ENCODE data around the gene DMTF1. TPM values are rescaled to one million over a fixed set of nuclear protein-coding genes. Genes with fewer than 3 reads are reported as not detected.

Gene DMTF1
- total and polyA plus RNA-seq, 2 experiments from 2014 or later, result 37.8 to 75.1 TPM

GRCh38 chr7:87192784-87193487 lies 40.7 kb downstream of the DMTF1 start:
- WGBS (ENCODE audit: low lambda C conversion rate, missing lambda C conversion rate), result 90% methylated on average over 6 of the region's 6 CpGs
- H3K9me3 ChIP-seq (ENCODE audit: low read depth), result no peaks in the 10 kb centered on the region
- TF ChIP-seq EZH2phosphoT487 (IDR thresholded peaks at IDR 0.05; ENCODE audit: low read depth, severe bottlenecking, unreplicated experiment) (no peak), CTCF (IDR thresholded peaks at IDR 0.05; ENCODE audit: poor library complexity) (no peak), EZH2 (IDR thresholded peaks at IDR 0.05; ENCODE audit: borderline replicate concordance) (no peak)
- no peaks in the 10 kb centered on the region for H3K4me1 ChIP-seq (ENCODE audit: insufficient read depth)
- no peak overlapping the region for H3K4me3 ChIP-seq
- no peaks in the 10 kb centered on the region for H3K79me2 ChIP-seq
- no peak overlapping the region for H3K27ac ChIP-seq
- H3K27me3 ChIP-seq, result no peaks in the 10 kb centered on the region
- H3K9me2 ChIP-seq (replicated peaks; ENCODE audit: insufficient read depth), result no peaks in the 10 kb centered on the region
- no peak overlapping the region for H3K4me2 ChIP-seq
- H3K36me3 ChIP-seq (replicated peaks; ENCODE audit: insufficient read depth, low read depth), result no peaks in the 10 kb centered on the region
- DNase-seq (ENCODE audit: low spot score), result no peak
- H4K20me1 ChIP-seq (ENCODE audit: insufficient read depth, poor library complexity, severe bottlenecking), result no peaks in the 10 kb centered on the region
- H2AFZ ChIP-seq, result no peak overlapping the region

- Histone ChIP-seq H4K20me1 (ENCODE audit: insufficient read depth, poor library complexity, severe bottlenecking) (no peaks in the 10 kb centered on the region), H2AFZ (no peak overlapping the region), H3K36me3 (replicated peaks; ENCODE audit: insufficient read depth, low read depth) (no peaks in the 10 kb centered on the region), H3K4me3 (no peak overlapping the region), H3K4me1 (ENCODE audit: insufficient read depth) (no peaks in the 10 kb centered on the region), H3K27ac (no peak overlapping the region), H3K4me2 (no peak overlapping the region), H3K9me3 (ENCODE audit: low read depth) (no peaks in the 10 kb centered on the region), H3K79me2 (peaks cover 3% of the 10 kb centered on the region), H3K27me3 (no peaks in the 10 kb centered on the region), H3K9me2 (replicated peaks; ENCODE audit: insufficient read depth) (no peaks in the 10 kb centered on the region)
- WGBS (ENCODE audit: low lambda C conversion rate, missing lambda C conversion rate), result 100% methylated on average over 1 of the region's 1 CpG
- TF ChIP-seq EZH2phosphoT487 (IDR thresholded peaks at IDR 0.05; ENCODE audit: low read depth, severe bottlenecking, unreplicated experiment), result no peak
- TF ChIP-seq CTCF (IDR thresholded peaks at IDR 0.05; ENCODE audit: poor library complexity), result no peak
- TF ChIP-seq EZH2 (IDR thresholded peaks at IDR 0.05; ENCODE audit: borderline replicate concordance), result no peak
- DNase-seq (ENCODE audit: low spot score), result no peak
These were observed 41.7 kb downstream of the DMTF1 start for GRCh38 chr7:87193912-87194311.

- H3K36me3 ChIP-seq (replicated peaks; ENCODE audit: insufficient read depth, low read depth), result no peaks in the 10 kb centered on the region
- H3K27ac ChIP-seq, result peak overlapping the region; percentile 36
These were observed 47.0 kb downstream of the DMTF1 start for GRCh38 chr7:87199241-87199640.

More at GRCh38 chr7:87199241-87199640, 47.0 kb downstream of the DMTF1 start:
- no peak overlapping the region for H3K4me3 ChIP-seq
- H3K9me2 ChIP-seq (replicated peaks; ENCODE audit: insufficient read depth), result no peaks in the 10 kb centered on the region
- no peak overlapping the region for H3K4me2 ChIP-seq
- H3K79me2 ChIP-seq, result peaks cover 30% of the 10 kb centered on the region
- H2AFZ ChIP-seq, result no peak overlapping the region
- TF ChIP-seq CTCF (IDR thresholded peaks at IDR 0.05; ENCODE audit: poor library complexity), result no peak
- TF ChIP-seq EZH2phosphoT487 (IDR thresholded peaks at IDR 0.05; ENCODE audit: low read depth, severe bottlenecking, unreplicated experiment), result no peak
- no peak for TF ChIP-seq EZH2 (IDR thresholded peaks at IDR 0.05; ENCODE audit: borderline replicate concordance)
- DNase-seq (ENCODE audit: low spot score), result no peak
- no peaks in the 10 kb centered on the region for H3K4me1 ChIP-seq (ENCODE audit: insufficient read depth)
- H4K20me1 ChIP-seq (ENCODE audit: insufficient read depth, poor library complexity, severe bottlenecking), result no peaks in the 10 kb centered on the region
- no peaks in the 10 kb centered on the region for H3K27me3 ChIP-seq
- no peaks in the 10 kb centered on the region for H3K9me3 ChIP-seq (ENCODE audit: low read depth)
- 100% methylated on average over 1 of the region's 1 CpG for WGBS (ENCODE audit: low lambda C conversion rate, missing lambda C conversion rate)

Data from hepatocyte (in vitro differentiated cells).